Neuronal stem cell (in vitro differentiated cells): ENCODE measurements around the gene MAP1B.

Experiments
- DNase-seq: peaks from one replicate; pipeline ENCODE4 v3.0.0-alpha.2; 2013; ENCODE audit warnings: low spot score
- H2AFZ ChIP-seq: one replicate; pipeline ENCODE4 v1.6.1; 2013; ENCODE audit warnings: mild to moderate bottlenecking, low read length, inconsistent platforms
- H2AK5ac ChIP-seq: 2 replicates; pipeline ENCODE4 v1.6.1; 2013; ENCODE audit warnings: low read depth, mild to moderate bottlenecking, inconsistent platforms, low read length, moderate library complexity, mixed read lengths
- H2BK120ac ChIP-seq: 2 replicates; pipeline ENCODE4 v1.6.1; 2013; ENCODE audit warnings: low read depth, mild to moderate bottlenecking, inconsistent platforms, low read length, moderate library complexity, mixed read lengths
- H2BK12ac ChIP-seq: one replicate; pipeline ENCODE4 v1.6.1; 2013; ENCODE audit warnings: low read length, inconsistent platforms
- H2BK15ac ChIP-seq: 2 replicates; pipeline ENCODE4 v1.6.1; 2013; ENCODE audit warnings: mild to moderate bottlenecking, low read length, inconsistent platforms, mixed read lengths
- H2BK5ac ChIP-seq: one replicate; pipeline ENCODE4 v1.6.1; 2013; ENCODE audit warnings: inconsistent platforms, mild to moderate bottlenecking, low read length, moderate library complexity
- H3K14ac ChIP-seq: one replicate; pipeline ENCODE4 v1.6.1; 2013; ENCODE audit warnings: low read length, inconsistent platforms
- H3K18ac ChIP-seq: 2 replicates; pipeline ENCODE4 v1.6.1; 2013; ENCODE audit warnings: low read length, inconsistent platforms
- H3K23ac ChIP-seq: 2 replicates; pipeline ENCODE4 v1.6.1; 2013; ENCODE audit warnings: low read depth, mild to moderate bottlenecking, mixed read lengths, low read length, inconsistent platforms; ENCODE audit not compliant: poor library complexity
- H3K27ac ChIP-seq: replicated peaks from 3 replicates; pipeline ENCODE4 v1.5.1; 2013; ENCODE audit warnings: low read length, inconsistent platforms
- H3K27me3 ChIP-seq, 3 experiments: 2 replicates each; pipeline ENCODE4 v1.6.1; 2013; ENCODE audit warnings: low read length in 3 of 3, mild to moderate bottlenecking in 2 of 3, inconsistent platforms in 1 of 3, low read depth in 1 of 3, mixed read lengths in 1 of 3, moderate library complexity in 1 of 3; ENCODE audit not compliant: control insufficient read depth in 3 of 3, insufficient read depth in 3 of 3
- H3K36me3 ChIP-seq, 2 donors: replicated peaks in 1 of 2; 2 replicates each; pipeline ENCODE4 v1.6.1; 2013; ENCODE audit warnings: low read length in 2 of 2; ENCODE audit not compliant: control insufficient read depth in 2 of 2, insufficient read depth in 2 of 2
- H3K4ac ChIP-seq: 2 replicates; pipeline ENCODE4 v1.6.1; 2013; ENCODE audit warnings: inconsistent platforms, mild to moderate bottlenecking, low read length, moderate library complexity
- H3K4me1 ChIP-seq, 2 donors: 1 replicate in 1 of 2; 2 replicates in 1 of 2; pipeline ENCODE4 v1.6.1; 2013; ENCODE audit warnings: low read length in 2 of 2, low read depth in 1 of 2; ENCODE audit not compliant: control insufficient read depth in 2 of 2, insufficient read depth in 1 of 2
- H3K4me2 ChIP-seq: one replicate; pipeline ENCODE4 v1.6.1; 2013; ENCODE audit warnings: mild to moderate bottlenecking, low read length, inconsistent platforms; ENCODE audit not compliant: insufficient read depth, poor library complexity, severe bottlenecking
- H3K4me3 ChIP-seq, 2 donors: 2 replicates each; pipeline ENCODE4 v1.5.1; 2013; ENCODE audit warnings: low read length in 2 of 2, mild to moderate bottlenecking in 2 of 2, inconsistent platforms in 1 of 2, moderate library complexity in 1 of 2
- H3K79me1 ChIP-seq: one replicate; pipeline ENCODE4 v1.6.1; 2013; ENCODE audit warnings: low read depth, mild to moderate bottlenecking, inconsistent platforms, low read length, moderate library complexity
- H3K9ac ChIP-seq: one replicate; pipeline ENCODE4 v1.6.1; 2013; ENCODE audit warnings: mild to moderate bottlenecking, low read depth, low read length, inconsistent platforms; ENCODE audit not compliant: poor library complexity
- H3K9me3 ChIP-seq, 2 donors: replicated peaks in 1 of 2; 2 replicates each; pipeline versions ENCODE3 to v1.6.1; 2013; ENCODE audit warnings: low read length in 2 of 2, mild to moderate bottlenecking in 2 of 2, inconsistent platforms in 1 of 2, low read depth in 1 of 2, mixed read lengths in 1 of 2, moderate library complexity in 1 of 2; ENCODE audit not compliant: control insufficient read depth in 2 of 2, insufficient read depth in 1 of 2
- H4K8ac ChIP-seq: one replicate; pipeline ENCODE4 v1.6.1; 2013; ENCODE audit warnings: low read depth, mild to moderate bottlenecking, inconsistent platforms, low read length, moderate library complexity
- H4K91ac ChIP-seq: one replicate; pipeline ENCODE4 v1.6.1; 2013; ENCODE audit warnings: low read length, low read depth, mild to moderate bottlenecking, inconsistent platforms; ENCODE audit not compliant: poor library complexity
- WGBS, 2 donors: extraction: QIAGEN DNeasy Blood & Tissue Kit; methylation state at CpG; one replicate each; pipeline ENCODE4 v1.1.7; 2013; ENCODE audit warnings: missing lambda C conversion rate in 2 of 2, mixed read lengths in 1 of 2; ENCODE audit not compliant: insufficient read length in 2 of 2, insufficient replicate concordance in 1 of 2; ENCODE audit errors: extremely low coverage in 2 of 2; 5-methylcytosine and 5-hydroxymethylcytosine counted together

The MAP1B gene

DNA sequence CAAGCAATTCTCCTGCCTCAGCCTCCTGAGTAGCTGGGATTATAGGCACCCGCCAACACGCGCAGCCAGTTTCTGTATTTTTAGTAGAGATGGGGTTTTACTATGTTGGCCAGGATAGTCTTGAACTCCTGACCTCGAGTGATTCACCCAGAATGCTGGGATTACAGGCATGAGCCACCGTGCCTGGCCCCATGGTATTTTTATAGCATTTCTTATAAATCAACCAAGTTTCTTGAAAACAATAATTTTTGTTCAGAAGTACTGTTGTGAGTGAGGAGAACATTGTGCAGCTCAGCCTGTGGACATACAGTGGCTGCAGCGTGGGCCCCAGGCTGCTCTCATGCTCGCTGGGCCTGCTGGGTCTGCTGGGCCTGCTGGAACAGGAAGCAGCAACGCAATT lies 45.3 kb downstream of the MAP1B start:
- H3K27ac ChIP-seq: no peak overlapping the region
- H3K4me1 ChIP-seq: peaks cover 14 to 26% of the 10 kb centered on the region in 2 donors

GRCh38 chr5:72153551-72153950 lies 46.3 kb downstream of the MAP1B start:
- H3K27me3 ChIP-seq: no peaks in the 10 kb centered on the region
- peaks cover 0 to 97% of the 10 kb centered on the region in 2 donors for H3K36me3 ChIP-seq
- peaks cover 14 to 26% of the 10 kb centered on the region in 2 donors for H3K4me1 ChIP-seq
- no peak overlapping the region for H3K9ac ChIP-seq
- WGBS, 2 donors: no CpG with 5 or more reads among the region's 4 CpGs
- DNase-seq: no peak
- no peak overlapping the region for H2BK5ac ChIP-seq
- H2BK15ac ChIP-seq: no peak overlapping the region
- H2BK120ac ChIP-seq: no peak overlapping the region
- no peak overlapping the region for H3K23ac ChIP-seq
- H3K4me3 ChIP-seq: no peak overlapping the region
- no peak overlapping the region for H3K27ac ChIP-seq
- H3K9me3 ChIP-seq: no peaks in the 10 kb centered on the region
- no peak overlapping the region for H4K8ac ChIP-seq
- no peak overlapping the region for H3K4me2 ChIP-seq
- H2AK5ac ChIP-seq: no peak overlapping the region
- H2AFZ ChIP-seq: no peak overlapping the region
- peaks cover 2% of the 10 kb centered on the region for H3K79me1 ChIP-seq
- H3K18ac ChIP-seq: no peak overlapping the region
- no peak overlapping the region for H4K91ac ChIP-seq
- H3K14ac ChIP-seq: no peak overlapping the region
- no peak overlapping the region for H2BK12ac ChIP-seq
- no peak overlapping the region for H3K4ac ChIP-seq

More for the DNA sequence above, 45.3 kb downstream of the MAP1B start:
- Histone ChIP-seq H3K4me3 (no peak overlapping the region), H3K14ac (no peak overlapping the region), H3K79me1 (peaks cover 2% of the 10 kb centered on the region), H3K9ac (no peak overlapping the region), H2BK120ac (no peak overlapping the region), H3K4ac (no peak overlapping the region), H3K4me2 (no peak overlapping the region), H2BK12ac (no peak overlapping the region), H2BK5ac (no peak overlapping the region), H3K36me3 (peaks cover under 1 to 99% of the 10 kb centered on the region in 2 donors), H4K91ac (no peak overlapping the region), H3K23ac (no peak overlapping the region), H4K8ac (no peak overlapping the region), H2AK5ac (no peak overlapping the region), H3K9me3 (no peaks in the 10 kb centered on the region), H3K18ac (no peak overlapping the region), H2AFZ (no peak overlapping the region), H3K27me3 (no peaks in the 10 kb centered on the region), H2BK15ac (no peak overlapping the region)
- no peak for DNase-seq
- no CpG with 5 or more reads among the region's 8 CpGs for WGBS, 2 donors

DNA sequence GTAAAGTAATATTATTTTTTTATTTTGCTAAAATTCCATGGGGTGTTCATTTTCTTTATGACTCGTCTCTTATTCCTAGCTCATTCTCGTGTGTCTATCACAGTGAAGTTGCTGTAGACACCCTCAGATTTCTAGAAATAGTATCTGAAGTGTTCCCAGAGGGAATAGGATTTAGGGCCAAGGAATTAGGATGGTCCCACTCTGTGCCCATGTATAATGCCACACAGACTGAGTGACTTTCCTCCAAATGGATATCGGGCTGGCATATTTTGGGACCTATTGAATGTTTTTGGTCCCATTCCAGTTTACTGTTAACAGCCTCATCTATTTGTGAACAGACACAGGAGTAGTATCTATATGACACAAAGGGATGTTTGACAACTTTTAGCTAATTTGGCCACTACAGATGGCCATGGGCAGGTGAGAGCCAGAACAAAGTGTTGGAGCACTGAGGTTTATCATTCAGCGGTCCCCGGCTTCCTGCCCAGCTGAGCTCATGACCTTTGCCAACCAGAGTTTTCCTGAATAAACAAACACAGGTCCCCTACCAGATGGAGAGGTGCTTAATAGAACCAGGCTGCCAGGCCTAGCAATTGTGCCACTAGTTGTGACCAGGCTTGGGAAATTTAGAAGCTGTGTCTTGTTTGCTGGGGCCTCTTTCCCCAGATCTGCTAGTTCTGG lies 46.9 kb downstream of the MAP1B start:
- H3K79me1 ChIP-seq: peaks cover 2% of the 10 kb centered on the region
- peak overlapping the region; percentile 29 for H3K18ac ChIP-seq
- no peak overlapping the region for H2AFZ ChIP-seq
- H2AK5ac ChIP-seq: no peak overlapping the region
- H2BK5ac ChIP-seq: no peak overlapping the region
- DNase-seq: no peak
- no peak overlapping the region for H2BK12ac ChIP-seq
- peaks cover 0 to 97% of the 10 kb centered on the region in 2 donors for H3K36me3 ChIP-seq
- H3K14ac ChIP-seq: no peak overlapping the region
- H3K9ac ChIP-seq: no peak overlapping the region
- no peaks in the 10 kb centered on the region for H3K27me3 ChIP-seq
- H3K4me2 ChIP-seq: no peak overlapping the region
- WGBS, 2 donors: no CpG with 5 or more reads among the region's 5 CpGs
- H3K4ac ChIP-seq: no peak overlapping the region
- no peak overlapping the region for H2BK120ac ChIP-seq
- peaks cover 14 to 25% of the 10 kb centered on the region in 2 donors for H3K4me1 ChIP-seq
- no peak overlapping the region for H4K8ac ChIP-seq
- no peak overlapping the region for H3K4me3 ChIP-seq
- no peak overlapping the region for H3K23ac ChIP-seq
- no peak overlapping the region for H4K91ac ChIP-seq
- H3K9me3 ChIP-seq: no peaks in the 10 kb centered on the region
- no peak overlapping the region for H2BK15ac ChIP-seq
- no peak overlapping the region for H3K27ac ChIP-seq

- no peak overlapping the region for H3K27ac ChIP-seq
- DNase-seq: no peak
- no CpG with 5 or more reads among the region's 5 CpGs for WGBS, 2 donors
These were observed 49.8 kb downstream of the MAP1B start for GRCh38 chr5:72156946-72157624.

More at GRCh38 chr5:72156946-72157624, 49.8 kb downstream of the MAP1B start:
- Histone ChIP-seq H3K9me3 (no peaks in the 10 kb centered on the region), H2BK15ac (no peak overlapping the region), H2BK12ac (no peak overlapping the region), H3K9ac (no peak overlapping the region), H4K91ac (no peak overlapping the region), H3K4me2 (no peak overlapping the region), H2BK5ac (no peak overlapping the region), H3K18ac (no peak overlapping the region), H3K4ac (no peak overlapping the region), H4K8ac (no peak overlapping the region), H3K27me3 (no peaks in the 10 kb centered on the region), H3K4me3 (no peak overlapping the region), H2AK5ac (no peak overlapping the region), H3K14ac (no peak overlapping the region), H3K4me1 (peaks cover 6 to 16% of the 10 kb centered on the region in 2 donors), H3K36me3 (peaks cover 0 to 94% of the 10 kb centered on the region in 2 donors), H3K23ac (no peak overlapping the region), H3K79me1 (peaks cover 2% of the 10 kb centered on the region), H2AFZ (no peak overlapping the region), H2BK120ac (no peak overlapping the region)
